GM21515 (cell line): ENCODE data around the gene DNAJC3.
"Not testable (repeated sequence)": the region's sequence is repeated elsewhere in the genome, so short reads cannot be mapped to it uniquely, and the experiment has no call there.

ENCODE experiments used
- ATAC-seq: cut with Tn5 transposase; IDR thresholded peaks from one replicate; pipeline ENCODE4 v1.9.1; 2021; ENCODE audit not compliant: unreplicated experiment

The DNAJC3 gene

DNA sequence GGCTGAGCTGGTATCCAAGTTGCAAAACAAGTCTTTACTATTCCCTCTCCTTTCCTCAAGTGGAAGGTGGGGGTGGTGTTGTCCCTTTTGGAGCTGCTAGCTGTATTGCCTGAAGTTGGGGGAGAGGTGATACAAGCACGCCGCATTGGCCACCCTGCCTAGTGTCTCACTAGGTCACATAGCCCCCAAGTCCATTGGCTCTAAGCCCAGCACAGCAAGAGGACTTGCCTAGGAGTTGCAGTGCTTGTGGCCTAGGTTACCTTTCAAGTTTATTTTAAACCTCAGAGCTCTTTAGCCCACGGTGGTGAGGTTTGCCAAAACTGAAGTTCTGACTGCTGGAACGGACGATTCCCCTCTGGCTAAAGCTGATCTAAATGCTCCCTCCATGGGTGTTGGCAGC is 5.3 kb upstream of the DNAJC3 start:
- no peak for ATAC-seq

- peak; percentile 13 for ATAC-seq
Observed at GRCh38 chr13:95676105-95676761, 706 bp upstream of the DNAJC3 start.

- no peak for ATAC-seq
Observed at GRCh38 chr13:95677564-95678266, 776 bp downstream of the DNAJC3 start.

GRCh38 chr13:95678967-95679366 is 2.0 kb downstream of the DNAJC3 start:
- no peak for ATAC-seq

DNA sequence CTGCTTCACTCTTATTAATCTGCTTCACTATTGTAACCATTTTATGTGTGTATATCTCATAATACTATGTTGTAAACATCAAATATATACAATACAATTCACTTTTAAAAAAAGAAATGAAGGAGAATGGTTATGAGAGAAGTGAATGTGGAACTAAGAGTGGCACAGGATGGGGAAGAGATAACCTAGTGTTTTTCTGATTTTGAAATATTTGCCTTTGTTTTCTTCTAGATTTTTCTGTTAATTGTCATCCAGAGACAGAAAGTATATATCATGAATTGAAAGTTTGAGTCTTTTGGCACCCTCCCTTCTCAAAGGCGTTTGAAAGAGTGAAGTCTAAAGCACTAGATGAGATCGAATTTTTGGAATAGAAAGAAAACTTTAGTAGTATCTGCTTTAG is 2.8 kb downstream of the DNAJC3 start:
- no peak for ATAC-seq

- no peak for ATAC-seq
Observed at GRCh38 chr13:95684418-95684817, 7.5 kb downstream of the DNAJC3 start.

DNA sequence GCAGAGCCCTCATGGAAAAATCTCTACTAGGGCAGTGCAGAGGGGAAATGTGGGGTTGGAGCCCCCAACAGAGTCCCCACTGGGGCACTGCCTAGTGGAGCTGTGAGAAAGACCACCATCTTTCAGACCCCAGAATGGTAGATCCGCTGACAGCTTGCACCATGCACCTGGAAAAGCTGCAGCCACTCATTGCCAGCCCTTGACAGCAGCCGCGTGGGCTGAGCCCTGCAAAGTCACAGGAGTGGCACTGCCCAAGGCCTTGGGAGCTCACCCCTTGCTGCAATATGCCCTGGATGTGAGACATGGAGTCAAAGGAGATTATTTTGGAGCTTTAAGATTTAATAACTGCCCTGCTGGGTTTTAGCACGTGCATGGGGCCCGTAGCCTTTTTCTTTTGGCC is 8.0 kb downstream of the DNAJC3 start:
- not testable (repeated sequence) for ATAC-seq

DNA sequence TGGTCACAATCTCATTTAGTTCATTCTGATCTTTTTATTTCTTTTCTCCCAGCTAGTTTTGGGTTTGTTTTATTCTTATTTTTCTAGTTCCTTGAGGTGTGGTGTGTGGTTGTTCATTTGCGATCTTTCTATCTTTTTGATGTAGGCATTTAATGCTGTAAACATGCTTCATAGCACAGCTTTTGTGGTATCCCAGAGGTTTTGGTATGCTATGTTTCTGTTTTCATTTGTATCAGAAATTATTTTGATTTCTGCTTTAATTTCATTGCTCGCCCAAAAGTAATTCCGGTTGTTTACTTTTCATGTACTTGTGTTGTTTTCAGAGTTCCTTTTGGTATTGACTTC is 12.6 kb downstream of the DNAJC3 start:
- ATAC-seq: no peak

DNA sequence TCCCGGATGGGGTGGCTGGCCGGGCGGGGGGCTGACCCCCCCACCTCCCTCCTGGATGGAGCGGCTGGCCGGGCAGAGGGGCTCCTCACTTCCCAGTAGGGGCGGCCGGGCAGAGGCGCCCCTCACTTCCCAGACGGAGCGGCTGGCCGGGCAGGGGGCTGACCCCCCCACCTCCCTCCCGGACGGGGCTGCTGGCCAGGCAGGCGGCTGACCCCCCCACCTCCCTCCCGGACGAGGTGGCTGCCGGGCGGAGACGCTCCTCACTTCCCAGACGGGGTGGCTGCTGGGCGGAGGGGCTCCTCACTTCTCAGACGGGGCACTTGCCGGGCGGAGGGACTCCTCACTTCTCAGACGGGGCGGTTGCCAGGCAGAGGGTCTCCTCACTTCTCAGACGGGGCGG is 14.0 kb downstream of the DNAJC3 start:
- not testable (repeated sequence) for ATAC-seq

GRCh38 chr13:95697052-95697680 is 20.2 kb downstream of the DNAJC3 start:
- ATAC-seq: no peak

DNA sequence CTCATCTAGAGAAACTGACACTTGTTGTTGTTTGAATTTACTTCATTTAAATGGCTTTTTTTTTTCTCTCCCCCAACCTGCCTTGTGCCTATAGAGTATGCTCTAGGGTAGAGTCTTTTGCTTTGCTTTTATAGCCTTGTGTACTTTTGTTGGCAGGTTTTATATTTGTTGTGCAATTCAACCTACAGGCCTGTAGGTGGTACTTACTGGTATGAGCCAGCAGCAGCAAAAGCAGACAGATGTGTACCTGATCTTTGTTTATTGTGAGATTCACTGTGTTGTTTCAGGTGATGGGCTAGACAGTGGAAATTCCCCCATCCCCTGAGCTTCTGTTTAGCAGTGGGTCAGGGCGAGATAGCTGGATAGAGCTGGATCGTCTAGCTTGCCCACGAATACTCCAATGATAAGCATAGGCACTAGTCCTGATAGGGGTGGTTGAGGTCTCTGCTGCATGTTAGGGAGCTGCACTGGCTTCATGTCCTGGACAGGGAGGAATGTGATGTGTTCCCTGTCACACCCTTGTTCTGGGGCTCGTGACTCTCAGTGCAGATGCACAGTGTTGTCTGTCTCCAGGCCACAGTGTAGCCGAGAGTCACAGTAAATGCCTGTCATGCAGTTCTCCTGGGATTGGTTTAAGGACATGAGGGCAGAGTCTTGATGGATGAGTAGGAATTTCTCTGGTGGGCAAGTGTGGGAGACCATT is 21.3 kb downstream of the DNAJC3 start:
- no peak for ATAC-seq

DNA sequence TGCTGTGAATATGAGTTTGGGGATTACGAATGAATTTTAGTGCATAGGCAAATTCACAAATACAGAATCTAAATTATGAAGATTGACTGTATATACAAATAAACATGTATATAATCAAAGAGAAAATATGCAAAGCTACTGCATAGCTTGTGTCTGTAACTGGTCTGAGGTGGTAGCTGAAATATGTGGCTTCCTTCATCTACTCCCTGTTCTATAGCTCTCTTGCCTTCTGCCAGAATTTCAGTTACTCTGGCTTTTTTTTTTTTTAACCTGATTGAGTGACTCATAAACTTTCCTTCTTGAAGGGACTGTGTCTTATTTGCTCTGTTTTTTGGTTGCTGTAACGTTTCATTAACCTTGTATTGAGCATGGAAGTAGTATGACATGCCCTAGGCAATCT is 26.6 kb downstream of the DNAJC3 start:
- ATAC-seq: no peak

GRCh38 chr13:95704510-95704909 is 27.6 kb downstream of the DNAJC3 start:
- no peak for ATAC-seq

DNA sequence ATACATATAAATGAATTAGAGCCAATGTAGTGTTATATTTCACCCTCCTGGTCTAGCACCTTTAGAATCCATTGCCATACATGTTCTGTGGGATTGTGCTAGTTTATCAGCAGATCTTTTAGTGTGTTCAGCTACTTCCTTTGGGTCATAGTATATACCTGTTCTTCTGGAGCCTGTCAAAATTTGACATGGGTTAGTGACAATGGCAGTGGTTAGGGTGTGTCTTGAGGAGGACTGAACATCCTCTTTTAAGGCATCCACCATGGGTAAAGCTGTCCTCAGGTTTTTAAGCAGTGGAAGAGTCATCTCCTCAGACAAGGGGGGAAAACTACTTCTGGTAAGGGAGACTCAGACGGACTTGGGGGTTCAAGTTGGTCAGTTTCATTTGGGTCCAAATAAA is 29.4 kb downstream of the DNAJC3 start:
- ATAC-seq: no peak

GRCh38 chr13:95707035-95707434 is 30.1 kb downstream of the DNAJC3 start:
- ATAC-seq: no peak

- no peak for ATAC-seq
Observed at GRCh38 chr13:95707442-95708390, 30.8 kb downstream of the DNAJC3 start.

GRCh38 chr13:95708391-95708774 is 31.4 kb downstream of the DNAJC3 start:
- no peak for ATAC-seq

DNA sequence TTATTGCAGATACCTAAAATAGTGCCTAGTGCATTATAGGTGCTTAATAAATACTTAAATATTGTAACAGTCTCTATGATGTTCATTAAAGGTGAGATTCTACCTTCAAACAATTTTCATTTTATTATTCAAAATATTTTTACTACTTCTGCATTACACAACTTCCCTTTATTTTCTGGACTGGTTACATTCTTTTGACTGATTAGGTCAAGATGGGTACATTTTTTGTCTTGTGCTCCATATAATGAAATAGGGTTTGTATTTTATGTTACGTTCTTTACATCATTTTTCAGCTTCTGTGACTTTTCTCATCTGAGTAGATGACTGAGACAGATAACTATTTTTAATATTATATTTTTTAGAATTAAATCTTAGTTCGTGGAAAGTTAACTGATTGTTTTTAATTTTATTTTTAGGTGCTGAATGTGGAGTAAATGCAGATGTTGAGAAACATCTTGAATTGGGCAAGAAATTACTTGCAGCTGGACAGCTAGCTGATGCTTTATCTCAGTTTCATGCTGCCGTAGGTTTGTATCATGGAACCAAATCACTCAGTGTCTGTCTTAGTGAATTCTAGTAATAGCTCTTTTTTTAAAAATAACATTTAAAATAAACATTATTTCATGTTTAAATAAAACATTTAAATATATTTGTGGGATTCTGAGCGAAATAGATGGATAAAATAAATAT is 32.0 kb downstream of the DNAJC3 start:
- no peak for ATAC-seq

DNA sequence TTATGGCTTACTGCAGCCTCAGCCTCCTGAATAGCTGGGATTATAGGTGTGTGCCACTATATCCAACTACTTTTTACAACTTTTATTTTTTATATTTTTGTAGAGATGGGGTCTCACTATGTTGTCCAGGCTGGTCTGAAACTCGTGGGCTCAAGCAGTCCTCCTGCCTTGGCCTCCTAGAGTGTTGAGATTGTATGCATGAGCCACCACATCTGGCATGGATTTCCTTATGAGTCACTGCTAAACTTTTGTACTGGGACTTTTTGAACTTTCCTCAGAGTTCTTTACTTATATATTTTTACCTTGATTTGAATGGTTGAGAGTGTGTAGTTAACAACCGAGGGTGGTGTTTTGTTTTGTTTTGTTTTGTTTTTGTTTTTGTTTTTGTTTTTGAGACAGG is 33.4 kb downstream of the DNAJC3 start:
- no peak for ATAC-seq

DNA sequence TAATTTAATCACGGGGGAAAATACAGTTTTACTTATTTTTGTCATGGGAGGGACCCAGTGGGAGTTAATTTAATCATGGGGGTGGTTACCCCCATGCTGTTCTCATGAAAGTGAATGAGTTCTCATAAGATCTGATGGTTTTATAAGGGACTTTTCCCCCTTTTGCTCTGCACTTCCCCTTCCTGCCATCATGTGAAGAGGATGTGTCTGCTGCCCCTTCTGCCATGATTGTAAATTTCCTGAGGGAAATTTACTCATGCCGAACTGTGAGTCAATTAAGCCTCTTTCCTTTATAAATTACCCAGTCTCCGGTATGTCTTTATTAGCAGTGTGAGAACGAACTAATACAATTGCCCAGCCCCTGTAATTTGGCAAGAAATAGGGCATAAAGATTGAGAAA is 35.9 kb downstream of the DNAJC3 start:
- not testable (repeated sequence) for ATAC-seq
